Epithelial cell of esophagus (primary cell): Measurements from ENCODE around the gene NRAP.

Experiments used
- DNase-seq: peaks from one replicate; pipeline ENCODE4 v3.0.0; 2010; ENCODE audit warnings: low read depth
- H3K4me3 ChIP-seq: 2 replicates; pipeline ENCODE4 v1.5.1; 2011; ENCODE audit warnings: mild to moderate bottlenecking, low read length, control low read depth
- TF ChIP-seq, protein P1 (sequence below): IDR thresholded peaks from 2 replicates; pipeline ENCODE4 v1.5.1; 2011; ENCODE audit warnings: low read depth, mild to moderate bottlenecking, low read length, control low read depth, inconsistent platforms; ENCODE audit not compliant: insufficient read depth; ENCODE audit errors: missing control alignments

Gene NRAP

DNA sequence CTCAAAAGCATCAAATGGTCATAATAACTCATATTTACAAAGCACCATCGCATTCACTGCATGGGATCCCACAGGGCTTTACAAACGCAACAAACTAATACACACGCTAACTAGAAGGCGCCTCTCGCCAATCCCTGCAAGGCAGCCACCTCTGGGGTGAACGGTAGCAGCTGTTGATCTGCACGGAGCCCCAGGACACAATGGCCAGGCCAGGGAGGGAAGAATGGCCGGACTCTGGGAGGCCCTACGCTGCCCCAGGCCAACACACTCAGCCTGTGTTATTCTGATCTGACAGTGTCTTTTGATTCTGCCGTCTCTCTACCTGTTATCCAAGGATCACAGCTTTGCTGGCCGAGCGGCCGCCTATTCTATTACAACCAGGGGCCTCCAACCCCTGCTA, 69.2 kb downstream of the NRAP start:
- TF ChIP-seq, protein P1, sequence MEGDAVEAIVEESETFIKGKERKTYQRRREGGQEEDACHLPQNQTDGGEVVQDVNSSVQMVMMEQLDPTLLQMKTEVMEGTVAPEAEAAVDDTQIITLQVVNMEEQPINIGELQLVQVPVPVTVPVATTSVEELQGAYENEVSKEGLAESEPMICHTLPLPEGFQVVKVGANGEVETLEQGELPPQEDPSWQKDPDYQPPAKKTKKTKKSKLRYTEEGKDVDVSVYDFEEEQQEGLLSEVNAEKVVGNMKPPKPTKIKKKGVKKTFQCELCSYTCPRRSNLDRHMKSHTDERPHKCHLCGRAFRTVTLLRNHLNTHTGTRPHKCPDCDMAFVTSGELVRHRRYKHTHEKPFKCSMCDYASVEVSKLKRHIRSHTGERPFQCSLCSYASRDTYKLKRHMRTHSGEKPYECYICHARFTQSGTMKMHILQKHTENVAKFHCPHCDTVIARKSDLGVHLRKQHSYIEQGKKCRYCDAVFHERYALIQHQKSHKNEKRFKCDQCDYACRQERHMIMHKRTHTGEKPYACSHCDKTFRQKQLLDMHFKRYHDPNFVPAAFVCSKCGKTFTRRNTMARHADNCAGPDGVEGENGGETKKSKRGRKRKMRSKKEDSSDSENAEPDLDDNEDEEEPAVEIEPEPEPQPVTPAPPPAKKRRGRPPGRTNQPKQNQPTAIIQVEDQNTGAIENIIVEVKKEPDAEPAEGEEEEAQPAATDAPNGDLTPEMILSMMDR = no peak
- no peak for DNase-seq
- no peak overlapping the region for H3K4me3 ChIP-seq

DNA sequence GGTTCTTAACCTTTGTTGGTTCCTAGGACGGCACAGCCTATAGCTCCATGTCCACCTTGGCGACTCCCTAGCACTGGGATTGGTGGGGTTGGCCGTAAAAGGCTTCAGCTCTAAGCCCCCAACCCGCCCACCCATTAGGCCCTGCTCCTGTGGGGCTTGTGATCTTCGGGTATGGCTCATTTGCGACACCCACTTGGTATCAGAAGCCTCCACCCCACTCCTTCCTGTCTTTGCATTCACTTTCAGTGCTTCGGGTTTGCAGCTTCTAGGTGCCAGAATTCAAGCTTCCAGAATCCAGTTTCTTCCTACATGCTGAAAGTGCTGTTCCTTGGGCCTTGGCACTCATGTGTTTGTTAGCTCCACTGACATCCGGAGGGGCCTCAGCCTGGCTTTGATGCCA, 71.5 kb downstream of the NRAP start:
- DNase-seq = no peak
- TF ChIP-seq, protein P1 = no peak
- H3K4me3 ChIP-seq = no peak overlapping the region

DNA sequence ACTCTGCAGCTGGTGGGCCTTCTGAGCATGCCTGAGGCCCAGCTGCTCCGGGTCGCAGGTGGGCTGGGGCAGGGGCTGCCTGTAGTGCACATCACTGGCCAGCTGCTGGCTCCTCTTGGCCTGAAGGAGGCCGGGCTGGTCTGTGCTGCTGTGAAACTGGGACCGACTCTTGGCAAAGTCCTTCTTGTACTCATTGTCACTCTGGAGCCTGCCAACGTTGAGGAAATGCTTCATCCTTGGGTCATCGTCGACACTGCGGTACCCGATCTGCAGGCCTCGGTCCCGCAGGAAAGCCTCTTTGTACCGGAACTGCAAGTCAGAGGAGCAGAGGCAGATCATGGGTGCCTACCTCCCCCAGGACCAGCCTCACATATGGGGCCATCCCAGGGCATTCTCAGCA, 73.3 kb downstream of the NRAP start:
- DNase-seq = no peak
- TF ChIP-seq, protein P1 = no peak
- H3K4me3 ChIP-seq = no peak overlapping the region

DNA sequence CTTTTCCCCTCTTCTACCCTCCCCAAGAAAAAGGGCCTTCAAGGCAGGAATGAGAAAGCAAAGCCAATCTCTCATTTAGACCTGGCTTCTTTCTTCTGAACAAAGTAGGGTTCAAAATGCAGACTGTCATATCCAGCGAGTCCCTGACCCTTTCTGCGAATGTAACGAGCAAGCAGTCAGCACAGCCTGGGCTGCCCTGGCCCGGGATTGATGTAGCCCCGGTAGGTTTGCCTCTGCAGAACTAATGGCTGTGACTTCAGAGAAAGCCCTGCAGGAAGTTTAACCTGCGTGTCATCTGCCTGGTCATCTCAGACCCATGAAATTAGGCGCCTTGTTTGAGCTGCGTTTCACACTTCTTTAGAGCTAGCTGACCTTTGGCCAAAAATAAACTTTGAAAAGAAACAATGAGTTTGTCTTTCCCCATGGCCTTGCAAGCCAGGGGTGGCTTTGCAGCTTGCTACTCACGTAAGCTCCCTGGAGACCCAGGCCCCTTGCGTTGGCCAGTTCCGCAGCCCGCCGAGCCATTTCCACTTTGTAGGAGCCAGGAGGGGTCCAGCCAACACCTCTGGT, 74.6 kb downstream of the NRAP start:
- TF ChIP-seq, protein P1 = no peak
- DNase-seq = no peak
- no peak overlapping the region for H3K4me3 ChIP-seq

DNA sequence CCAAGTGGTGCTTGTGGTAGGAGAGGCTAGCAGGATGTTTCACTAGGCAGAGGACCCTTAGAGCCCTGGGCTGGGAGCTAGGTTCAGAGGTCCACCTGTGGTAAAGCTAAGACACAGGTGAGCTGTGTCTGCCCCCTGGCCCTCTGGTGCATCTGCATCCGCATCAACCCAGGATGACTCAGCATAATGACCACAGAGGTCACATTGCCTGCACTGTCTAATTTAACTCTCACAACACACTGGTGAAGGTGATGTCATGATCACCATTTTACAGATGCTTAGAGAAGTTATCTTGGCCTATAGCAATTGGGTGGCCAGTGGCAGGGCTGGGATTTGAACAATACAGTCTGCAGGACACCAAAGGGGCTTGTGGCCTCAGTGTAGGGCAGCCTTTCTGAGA, 77.9 kb downstream of the NRAP start:
- no peak for DNase-seq
- no peak overlapping the region for H3K4me3 ChIP-seq
- TF ChIP-seq, protein P1 = no peak

DNA sequence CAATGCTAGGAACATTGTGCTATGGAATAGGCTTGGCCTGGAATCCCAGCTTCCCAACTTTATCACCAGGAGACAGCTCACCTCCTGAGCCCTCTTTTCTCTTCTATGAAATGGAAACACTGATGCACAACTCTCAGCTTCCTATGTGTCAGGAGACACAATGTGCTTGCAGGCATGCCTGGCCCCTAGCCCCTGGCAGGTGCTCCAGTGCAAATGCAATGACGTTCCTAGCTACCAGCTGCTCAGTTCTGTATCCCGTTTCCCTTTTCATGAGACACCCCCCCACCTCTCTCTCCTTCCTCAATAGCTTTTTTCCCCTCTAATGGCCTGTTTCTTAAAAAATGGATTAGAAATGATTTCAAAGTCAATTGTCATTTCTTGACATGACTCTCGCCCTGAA, 80.3 kb downstream of the NRAP start:
- TF ChIP-seq, protein P1 = no peak
- no peak overlapping the region for H3K4me3 ChIP-seq
- DNase-seq = no peak

DNA sequence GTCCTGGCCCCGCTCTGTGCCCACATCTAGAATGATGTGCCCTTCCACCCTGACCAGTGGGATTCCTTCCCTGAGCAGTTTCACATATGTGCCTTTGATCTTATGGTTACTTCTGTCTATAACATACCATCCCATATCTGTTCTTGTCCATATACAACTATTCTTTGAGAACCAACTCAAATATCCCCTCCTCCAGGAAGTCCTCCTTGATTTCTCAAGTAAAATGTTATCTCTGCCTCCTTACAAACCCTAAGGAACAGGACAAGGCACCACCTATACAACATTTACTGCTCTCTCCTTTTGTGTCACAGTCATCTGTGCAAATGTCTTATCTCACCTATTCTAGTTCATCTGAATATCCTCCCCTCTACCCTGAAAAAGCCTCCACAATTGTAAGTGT, 82.7 kb downstream of the NRAP start:
- DNase-seq = no peak
- TF ChIP-seq, protein P1 = no peak

More for the DNA sequence above, 82.7 kb downstream of the NRAP start:
- no peak overlapping the region for H3K4me3 ChIP-seq
